ENCODE data around the gene SLC2A1. TPM values are rescaled to one million over a fixed set of nuclear protein-coding genes. Genes with fewer than 3 reads are reported as not detected.
A peak's percentile ranks its signal among the peaks of the same experiment; 100 is the strongest.

The SLC2A1 gene
- total and polyA plus RNA-seq, 9 of the 15 experiments (the other 6 are each of a cell fraction or from before 2014, with no cell fraction given) = 12.6 to 153 (median 48.0) TPM

DNA sequence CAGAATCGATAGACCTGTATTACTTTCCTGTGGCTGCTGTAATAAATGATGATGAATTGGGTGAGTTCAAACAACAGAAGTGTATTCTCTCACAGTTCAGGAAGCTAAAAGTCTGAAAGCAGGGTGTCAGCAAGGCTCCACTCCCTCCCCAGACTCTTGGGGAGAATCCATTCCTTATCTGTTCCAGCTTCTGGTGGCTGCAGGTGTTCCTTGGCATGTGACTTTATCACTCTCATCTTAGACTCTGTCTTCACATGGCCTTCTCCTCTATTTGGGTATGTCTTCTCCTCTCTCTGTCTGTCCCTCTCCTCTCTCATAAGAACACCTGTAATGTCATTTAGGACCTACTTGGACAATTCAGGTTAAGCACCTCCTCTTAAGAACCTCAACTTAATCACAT is 44.1 kb upstream of the SLC2A1 start (continued):
- TF ChIP-seq, protein P1, sequence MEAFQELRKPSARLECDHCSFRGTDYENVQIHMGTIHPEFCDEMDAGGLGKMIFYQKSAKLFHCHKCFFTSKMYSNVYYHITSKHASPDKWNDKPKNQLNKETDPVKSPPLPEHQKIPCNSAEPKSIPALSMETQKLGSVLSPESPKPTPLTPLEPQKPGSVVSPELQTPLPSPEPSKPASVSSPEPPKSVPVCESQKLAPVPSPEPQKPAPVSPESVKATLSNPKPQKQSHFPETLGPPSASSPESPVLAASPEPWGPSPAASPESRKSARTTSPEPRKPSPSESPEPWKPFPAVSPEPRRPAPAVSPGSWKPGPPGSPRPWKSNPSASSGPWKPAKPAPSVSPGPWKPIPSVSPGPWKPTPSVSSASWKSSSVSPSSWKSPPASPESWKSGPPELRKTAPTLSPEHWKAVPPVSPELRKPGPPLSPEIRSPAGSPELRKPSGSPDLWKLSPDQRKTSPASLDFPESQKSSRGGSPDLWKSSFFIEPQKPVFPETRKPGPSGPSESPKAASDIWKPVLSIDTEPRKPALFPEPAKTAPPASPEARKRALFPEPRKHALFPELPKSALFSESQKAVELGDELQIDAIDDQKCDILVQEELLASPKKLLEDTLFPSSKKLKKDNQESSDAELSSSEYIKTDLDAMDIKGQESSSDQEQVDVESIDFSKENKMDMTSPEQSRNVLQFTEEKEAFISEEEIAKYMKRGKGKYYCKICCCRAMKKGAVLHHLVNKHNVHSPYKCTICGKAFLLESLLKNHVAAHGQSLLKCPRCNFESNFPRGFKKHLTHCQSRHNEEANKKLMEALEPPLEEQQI (IDR thresholded peaks at IDR 0.05) = no peak
- TF ChIP-seq, protein P2, sequence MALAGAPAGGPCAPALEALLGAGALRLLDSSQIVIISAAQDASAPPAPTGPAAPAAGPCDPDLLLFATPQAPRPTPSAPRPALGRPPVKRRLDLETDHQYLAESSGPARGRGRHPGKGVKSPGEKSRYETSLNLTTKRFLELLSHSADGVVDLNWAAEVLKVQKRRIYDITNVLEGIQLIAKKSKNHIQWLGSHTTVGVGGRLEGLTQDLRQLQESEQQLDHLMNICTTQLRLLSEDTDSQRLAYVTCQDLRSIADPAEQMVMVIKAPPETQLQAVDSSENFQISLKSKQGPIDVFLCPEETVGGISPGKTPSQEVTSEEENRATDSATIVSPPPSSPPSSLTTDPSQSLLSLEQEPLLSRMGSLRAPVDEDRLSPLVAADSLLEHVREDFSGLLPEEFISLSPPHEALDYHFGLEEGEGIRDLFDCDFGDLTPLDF (CRISPR knock-in tag; IDR thresholded peaks at IDR 0.05) = no peak
- TF ChIP-seq NR4A1 (CRISPR knock-in tag; IDR thresholded peaks at IDR 0.05) = no peak
- no peak for TF ChIP-seq NR4A1 (tag; IDR thresholded peaks at IDR 0.05)
- TF ChIP-seq CREB1 (IDR thresholded peaks at IDR 0.05) = no peak
- TF ChIP-seq CREB1 (CRISPR knock-in tag; IDR thresholded peaks at IDR 0.05) = no peak
- TF ChIP-seq PYGO2 (tag; IDR thresholded peaks at IDR 0.05) = no peak
- no peak for TF ChIP-seq RBM39 (optimal IDR thresholded peaks at IDR 0.05; ENCODE audit: low read depth, low read length)
- TF ChIP-seq BRF1 (IDR thresholded peaks at IDR 0.05; ENCODE audit: borderline replicate concordance, extremely low read depth, insufficient read length) = no peak
- no peak for TF ChIP-seq U2AF1 (optimal IDR thresholded peaks at IDR 0.05; ENCODE audit: low read depth, low read length)
- TF ChIP-seq, protein P3, sequence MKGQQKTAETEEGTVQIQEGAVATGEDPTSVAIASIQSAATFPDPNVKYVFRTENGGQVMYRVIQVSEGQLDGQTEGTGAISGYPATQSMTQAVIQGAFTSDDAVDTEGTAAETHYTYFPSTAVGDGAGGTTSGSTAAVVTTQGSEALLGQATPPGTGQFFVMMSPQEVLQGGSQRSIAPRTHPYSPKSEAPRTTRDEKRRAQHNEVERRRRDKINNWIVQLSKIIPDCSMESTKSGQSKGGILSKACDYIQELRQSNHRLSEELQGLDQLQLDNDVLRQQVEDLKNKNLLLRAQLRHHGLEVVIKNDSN (CRISPR knock-in tag; IDR thresholded peaks at IDR 0.05) = 0 out of 2 replicates have a peak, but pooled peaks have one; percentile 20
- TF ChIP-seq ZBTB1 (CRISPR knock-in tag; IDR thresholded peaks at IDR 0.05; ENCODE audit: borderline replicate concordance, low read depth) = no peak
- TF ChIP-seq, protein P4, sequence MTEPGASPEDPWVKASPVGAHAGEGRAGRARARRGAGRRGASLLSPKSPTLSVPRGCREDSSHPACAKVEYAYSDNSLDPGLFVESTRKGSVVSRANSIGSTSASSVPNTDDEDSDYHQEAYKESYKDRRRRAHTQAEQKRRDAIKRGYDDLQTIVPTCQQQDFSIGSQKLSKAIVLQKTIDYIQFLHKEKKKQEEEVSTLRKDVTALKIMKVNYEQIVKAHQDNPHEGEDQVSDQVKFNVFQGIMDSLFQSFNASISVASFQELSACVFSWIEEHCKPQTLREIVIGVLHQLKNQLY (CRISPR knock-in tag; conservative IDR thresholded peaks at IDR 0.05) = no peak
- TF ChIP-seq TFAM (CRISPR knock-in tag; conservative IDR thresholded peaks at IDR 0.05) = no peak
- TF ChIP-seq MAFK (IDR thresholded peaks at IDR 0.05; ENCODE audit: low read length) = no peak
- TF ChIP-seq RUNX1 (IDR thresholded peaks at IDR 0.05; ENCODE audit: low read depth) = no peak
- TF ChIP-seq, protein P5, sequence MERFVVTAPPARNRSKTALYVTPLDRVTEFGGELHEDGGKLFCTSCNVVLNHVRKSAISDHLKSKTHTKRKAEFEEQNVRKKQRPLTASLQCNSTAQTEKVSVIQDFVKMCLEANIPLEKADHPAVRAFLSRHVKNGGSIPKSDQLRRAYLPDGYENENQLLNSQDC (CRISPR knock-in tag; IDR thresholded peaks at IDR 0.05) = no peak
- TF ChIP-seq PCBP2 (IDR thresholded peaks at IDR 0.05; ENCODE audit: low read depth, low read length, poor library complexity, severe bottlenecking) = no peak
- no peak for TF ChIP-seq SRSF9 (IDR thresholded peaks at IDR 0.05; ENCODE audit: borderline replicate concordance, low read depth, low read length)
- no peak for TF ChIP-seq SIN3A (IDR thresholded peaks at IDR 0.05; ENCODE audit: borderline replicate concordance in 2 of 2, control insufficient read depth in 1 of 2, low read depth in 2 of 2, low read length in 2 of 2)
